SU-DHL-6 (cell line): ENCODE results near the gene FSIP1.

Source experiments
- H2AFZ ChIP-seq: fragments of 200-600 bp; sonication (generic); 2 replicates; pipeline ENCODE4 v1.6.1; 2014; ENCODE audit warnings: low read depth, mild to moderate bottlenecking, moderate library complexity, mixed read lengths, antibody characterized with exemption, low read length; ENCODE audit not compliant: severe bottlenecking
- H3F3A ChIP-seq: fragments of 200-600 bp; shearing (Covaris generic); 2 replicates; pipeline ENCODE4 v1.6.0; 2016; ENCODE audit warnings: antibody characterized with exemption, mild to moderate bottlenecking; ENCODE audit not compliant: insufficient read depth
- H3K27ac ChIP-seq: fragments of 200-600 bp; sonication (generic); 2 replicates; pipeline ENCODE4 v1.5.1; 2016; ENCODE audit warnings: low read depth, mild to moderate bottlenecking, low read length, moderate library complexity, mixed read lengths
- H3K27me3 ChIP-seq: fragments of 200-600 bp; sonication (generic), shearing (Covaris generic); 2 replicates; pipeline ENCODE4 v1.6.0; 2014; ENCODE audit warnings: mild to moderate bottlenecking, low read length
- H3K36me3 ChIP-seq: fragments of 200-600 bp; sonication (generic); 2 replicates; pipeline ENCODE4 v1.6.1; 2014; ENCODE audit warnings: mild to moderate bottlenecking, low read length, mixed read lengths
- H3K4me2 ChIP-seq: fragments of 300-600, 200-600 bp; shearing (Covaris generic), sonication (generic); 2 replicates; pipeline ENCODE4 v1.6.0; 2014; ENCODE audit warnings: low read length, low read depth, mild to moderate bottlenecking; ENCODE audit not compliant: poor library complexity, severe bottlenecking
- H3K4me3 ChIP-seq: fragments of 200-600 bp; sonication (generic); 2 replicates; pipeline ENCODE4 v1.5.1; 2014; ENCODE audit warnings: antibody characterized with exemption, low read length, mild to moderate bottlenecking, mixed read lengths; ENCODE audit not compliant: insufficient read depth, poor library complexity, severe bottlenecking
- H3K79me2 ChIP-seq: fragments of 200-600 bp; sonication (generic); 2 replicates; pipeline ENCODE4 v1.6.1; 2014; ENCODE audit warnings: mild to moderate bottlenecking, low read length, moderate library complexity; ENCODE audit not compliant: insufficient read depth
- H3K9ac ChIP-seq: fragments of 200-600 bp; sonication (generic); 2 replicates; pipeline ENCODE4 v1.7.0; 2014; ENCODE audit warnings: mild to moderate bottlenecking, low read length
- H3K9me2 ChIP-seq: fragments of 200-600 bp; sonication (generic); replicated peaks from 2 replicates; pipeline ENCODE4 v1.6.1; 2014; ENCODE audit warnings: low read length; ENCODE audit not compliant: insufficient read depth
- H3K9me3 ChIP-seq: fragments of 200-600 bp; sonication (generic); 2 replicates; pipeline ENCODE4 v1.6.1; 2014; ENCODE audit warnings: low read length, mixed read lengths; ENCODE audit not compliant: insufficient read depth
- H4K20me1 ChIP-seq: fragments of 200-600 bp; sonication (generic); 2 replicates; pipeline ENCODE4 v1.6.1; 2014; ENCODE audit warnings: low read depth, mild to moderate bottlenecking, antibody characterized with exemption, low read length, moderate library complexity, mixed read lengths
- CTCF ChIP-seq: fragments of 200-600 bp; sonication (generic); IDR thresholded peaks from one replicate; pipeline ENCODE4 v1.5.1; 2017; ENCODE audit warnings: antibody characterized with exemption, mild to moderate bottlenecking, low read length, moderate library complexity; ENCODE audit not compliant: insufficient read depth, poor library complexity, severe bottlenecking
- EZH2phosphoT487 ChIP-seq: fragments of 200-600 bp; sonication (generic), shearing (Covaris generic); conservative IDR thresholded peaks from 2 replicates; pipeline ENCODE4 v1.6.1; 2018; ENCODE audit warnings: mild to moderate bottlenecking, antibody characterized with exemption, low read length, moderate library complexity, mixed read lengths

Gene FSIP1

GRCh38 chr15:39598958-39599845 is 183.4 kb downstream of the FSIP1 start:
- Histone ChIP-seq H3K27me3 (no peaks in the 10 kb centered on the region), H2AFZ (no peak overlapping the region), H3K9me2 (no peaks in the 10 kb centered on the region), H3K9ac (no peak overlapping the region), H3F3A (no peaks in the 10 kb centered on the region), H4K20me1 (no peaks in the 10 kb centered on the region), H3K79me2 (no peaks in the 10 kb centered on the region), H3K4me3 (no peak overlapping the region), H3K4me2 (no peak overlapping the region), H3K9me3 (no peaks in the 10 kb centered on the region), H3K27ac (no peak overlapping the region), H3K36me3 (no peaks in the 10 kb centered on the region)
- no peak for TF ChIP-seq CTCF
- TF ChIP-seq EZH2phosphoT487: no peak

GRCh38 chr15:39598186-39598850 is 184.3 kb downstream of the FSIP1 start:
- Histone ChIP-seq H4K20me1 (no peaks in the 10 kb centered on the region), H3K79me2 (no peaks in the 10 kb centered on the region), H3K27ac (no peak overlapping the region), H3F3A (no peaks in the 10 kb centered on the region), H3K4me3 (no peak overlapping the region), H3K9me2 (no peaks in the 10 kb centered on the region), H3K36me3 (no peaks in the 10 kb centered on the region), H3K4me2 (no peak overlapping the region), H3K9ac (no peak overlapping the region), H3K27me3 (no peaks in the 10 kb centered on the region), H2AFZ (no peak overlapping the region), H3K9me3 (no peaks in the 10 kb centered on the region)
- no peak for TF ChIP-seq CTCF
- TF ChIP-seq EZH2phosphoT487: no peak

GRCh38 chr15:39597751-39598185 is 184.9 kb downstream of the FSIP1 start:
- H3K9ac ChIP-seq: no peak overlapping the region
- H3F3A ChIP-seq: no peaks in the 10 kb centered on the region
- no peaks in the 10 kb centered on the region for H3K9me3 ChIP-seq
- TF ChIP-seq CTCF (no peak), EZH2phosphoT487 (no peak)
- H3K36me3 ChIP-seq: no peaks in the 10 kb centered on the region
- no peaks in the 10 kb centered on the region for H4K20me1 ChIP-seq
- H3K27ac ChIP-seq: no peak overlapping the region
- H3K79me2 ChIP-seq: no peaks in the 10 kb centered on the region
- H3K9me2 ChIP-seq: no peaks in the 10 kb centered on the region
- H3K27me3 ChIP-seq: no peaks in the 10 kb centered on the region
- H2AFZ ChIP-seq: no peak overlapping the region
- no peak overlapping the region for H3K4me3 ChIP-seq
- H3K4me2 ChIP-seq: no peak overlapping the region
